Adipocyte (in vitro differentiated cells): ENCODE measurements around the gene ARFIP1.

Experiments used
- DNase-seq: peaks from one replicate; pipeline ENCODE4 v3.0.0-alpha.2; 2015; ENCODE audit warnings: low read depth
- H3K27me3 ChIP-seq: replicated peaks from 2 replicates; pipeline ENCODE4 v1.7.0; 2013; ENCODE audit warnings: mild to moderate bottlenecking, low read length, moderate library complexity; ENCODE audit not compliant: control insufficient read depth, insufficient read depth
- H3K36me3 ChIP-seq: 2 replicates; pipeline ENCODE4 v1.7.0; 2013; ENCODE audit warnings: low read length, mild to moderate bottlenecking, moderate library complexity; ENCODE audit not compliant: control insufficient read depth, insufficient read depth, severe bottlenecking
- H3K4me1 ChIP-seq: 2 replicates; pipeline ENCODE4 v1.7.0; 2013; ENCODE audit warnings: mild to moderate bottlenecking, low read length, moderate library complexity; ENCODE audit not compliant: control insufficient read depth, insufficient read depth
- H3K4me3 ChIP-seq: 2 replicates; pipeline ENCODE4 v1.7.0; 2013; ENCODE audit warnings: mild to moderate bottlenecking, low read length, moderate library complexity
- H3K9ac ChIP-seq: 2 replicates; pipeline ENCODE4 v1.7.0; 2013; ENCODE audit warnings: mild to moderate bottlenecking, low read length, moderate library complexity
- H3K9me3 ChIP-seq: 2 replicates; pipeline ENCODE4 v1.7.0; 2013; ENCODE audit warnings: mild to moderate bottlenecking, low read length, moderate library complexity; ENCODE audit not compliant: control insufficient read depth

Gene ARFIP1

GRCh38 chr4:152771741-152772533 lies 7.8 kb upstream of the ARFIP1 start:
- Histone ChIP-seq H3K36me3 (no peaks in the 10 kb centered on the region), H3K4me1 (no peaks in the 10 kb centered on the region), H3K9ac (no peak overlapping the region), H3K9me3 (no peaks in the 10 kb centered on the region), H3K27me3 (no peaks in the 10 kb centered on the region), H3K4me3 (no peak overlapping the region)
- no peak for DNase-seq

- Histone ChIP-seq H3K9ac (no peak overlapping the region), H3K9me3 (no peaks in the 10 kb centered on the region), H3K4me3 (no peak overlapping the region), H3K36me3 (no peaks in the 10 kb centered on the region), H3K4me1 (no peaks in the 10 kb centered on the region), H3K27me3 (no peaks in the 10 kb centered on the region)
- DNase-seq = no peak
Measured at GRCh38 chr4:152773339-152773738, 6.4 kb upstream of the ARFIP1 start.

DNA sequence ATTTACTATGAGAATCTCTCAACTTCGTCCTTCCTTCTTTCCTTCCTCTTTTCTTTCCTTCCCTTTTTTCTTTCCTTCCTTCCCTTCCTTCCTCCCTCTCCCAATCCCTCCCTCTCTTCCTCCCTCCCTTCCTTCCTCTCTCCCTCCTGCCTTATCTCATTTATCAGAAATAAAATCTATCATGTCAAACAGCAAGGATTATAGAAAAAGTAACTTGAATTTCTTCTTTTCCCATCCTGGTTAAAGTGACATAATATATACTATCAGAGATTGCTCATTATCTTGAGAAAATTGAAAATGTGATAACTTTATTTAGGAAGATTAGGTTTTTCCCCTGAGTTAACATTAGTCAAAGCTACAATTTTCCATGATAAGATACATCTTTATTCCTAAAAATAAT lies 5.8 kb upstream of the ARFIP1 start:
- Histone ChIP-seq H3K4me3 (no peak overlapping the region), H3K27me3 (no peaks in the 10 kb centered on the region), H3K36me3 (no peaks in the 10 kb centered on the region), H3K9ac (no peak overlapping the region), H3K9me3 (no peaks in the 10 kb centered on the region), H3K4me1 (no peaks in the 10 kb centered on the region)
- no peak for DNase-seq

- H3K36me3 ChIP-seq = no peaks in the 10 kb centered on the region
- peaks cover 7% of the 10 kb centered on the region for H3K4me1 ChIP-seq
- no peaks in the 10 kb centered on the region for H3K27me3 ChIP-seq
- no peaks in the 10 kb centered on the region for H3K9me3 ChIP-seq
- peak; percentile 23 for DNase-seq
- H3K9ac ChIP-seq = no peak overlapping the region
- no peak overlapping the region for H3K4me3 ChIP-seq
Measured at GRCh38 chr4:152776352-152776751, 3.4 kb upstream of the ARFIP1 start.

DNA sequence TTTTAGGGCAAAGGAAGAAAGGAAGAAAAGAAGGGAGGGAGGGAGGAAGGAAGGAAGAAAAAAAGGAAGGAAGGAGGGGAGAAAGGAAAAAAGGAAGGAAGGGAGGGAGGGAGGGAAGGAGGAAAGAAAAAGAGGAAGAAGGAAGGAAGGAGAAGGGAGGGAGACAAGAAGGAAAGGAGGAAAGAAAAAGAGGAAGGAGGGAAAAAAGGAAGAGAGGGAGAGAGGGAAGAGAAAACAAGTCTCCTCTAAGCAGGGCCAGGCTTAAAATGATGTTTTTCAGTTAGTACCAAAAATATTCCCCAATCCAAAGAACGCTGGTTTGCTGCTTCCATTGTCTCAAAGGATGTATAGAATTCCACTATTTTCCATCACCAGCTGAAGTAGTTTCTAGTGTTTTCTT lies 2.3 kb upstream of the ARFIP1 start:
- Histone ChIP-seq H3K9me3 (no peaks in the 10 kb centered on the region), H3K27me3 (no peaks in the 10 kb centered on the region), H3K4me1 (peaks cover 19% of the 10 kb centered on the region), H3K36me3 (no peaks in the 10 kb centered on the region), H3K9ac (no peak overlapping the region), H3K4me3 (no peak overlapping the region)
- no peak for DNase-seq

DNA sequence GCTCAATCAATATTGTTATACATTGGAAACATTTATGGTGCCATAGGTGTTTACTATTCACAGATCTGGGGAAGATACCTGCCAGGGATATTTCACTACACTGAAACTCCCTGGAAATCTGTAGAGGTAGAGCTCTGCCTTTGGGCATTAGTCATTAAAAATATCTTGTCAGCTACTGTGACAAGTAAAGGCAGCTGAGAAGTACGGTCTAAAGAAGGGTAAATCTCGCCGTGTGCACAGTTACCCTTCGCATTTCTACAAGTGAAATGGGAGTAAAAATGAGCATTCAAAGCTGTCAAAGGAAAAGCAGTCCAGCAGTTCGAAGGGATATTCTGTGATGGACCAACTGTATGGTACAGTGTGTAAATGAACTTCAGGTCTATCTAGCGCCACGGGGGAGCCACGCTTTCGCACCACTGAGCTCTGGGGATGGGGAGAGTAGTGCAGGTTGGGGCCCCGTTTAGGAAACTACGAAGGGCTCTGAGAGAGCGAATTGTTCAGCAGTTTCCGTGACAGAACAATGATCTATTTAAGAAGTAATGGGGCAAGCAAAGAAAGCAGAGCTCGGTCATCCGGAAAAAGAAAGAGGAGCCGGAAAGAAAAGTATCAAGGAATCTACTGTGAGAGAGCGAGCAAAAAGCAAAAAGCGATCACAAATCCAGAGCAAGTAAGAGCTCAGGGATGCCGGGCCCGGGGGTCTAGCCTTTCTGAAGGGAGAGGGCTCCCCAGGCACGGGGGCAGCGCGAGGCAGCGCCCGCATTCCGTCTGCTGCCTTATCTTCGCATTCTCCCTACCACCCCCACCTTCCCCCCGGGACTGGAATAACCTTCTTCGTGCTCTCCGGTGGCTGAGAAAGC lies 870 bp upstream of the ARFIP1 start:
- no peaks in the 10 kb centered on the region for H3K36me3 ChIP-seq
- peaks cover 21% of the 10 kb centered on the region for H3K4me1 ChIP-seq
- H3K4me3 ChIP-seq = peak overlapping the region; percentile 98
- no peaks in the 10 kb centered on the region for H3K27me3 ChIP-seq
- peak overlapping the region; percentile 86 for H3K9ac ChIP-seq
- DNase-seq = peak; percentile 64
- H3K9me3 ChIP-seq = no peaks in the 10 kb centered on the region

GRCh38 chr4:152780267-152780778 lies 569 bp downstream of the ARFIP1 start:
- peak; percentile 59 for DNase-seq

DNA sequence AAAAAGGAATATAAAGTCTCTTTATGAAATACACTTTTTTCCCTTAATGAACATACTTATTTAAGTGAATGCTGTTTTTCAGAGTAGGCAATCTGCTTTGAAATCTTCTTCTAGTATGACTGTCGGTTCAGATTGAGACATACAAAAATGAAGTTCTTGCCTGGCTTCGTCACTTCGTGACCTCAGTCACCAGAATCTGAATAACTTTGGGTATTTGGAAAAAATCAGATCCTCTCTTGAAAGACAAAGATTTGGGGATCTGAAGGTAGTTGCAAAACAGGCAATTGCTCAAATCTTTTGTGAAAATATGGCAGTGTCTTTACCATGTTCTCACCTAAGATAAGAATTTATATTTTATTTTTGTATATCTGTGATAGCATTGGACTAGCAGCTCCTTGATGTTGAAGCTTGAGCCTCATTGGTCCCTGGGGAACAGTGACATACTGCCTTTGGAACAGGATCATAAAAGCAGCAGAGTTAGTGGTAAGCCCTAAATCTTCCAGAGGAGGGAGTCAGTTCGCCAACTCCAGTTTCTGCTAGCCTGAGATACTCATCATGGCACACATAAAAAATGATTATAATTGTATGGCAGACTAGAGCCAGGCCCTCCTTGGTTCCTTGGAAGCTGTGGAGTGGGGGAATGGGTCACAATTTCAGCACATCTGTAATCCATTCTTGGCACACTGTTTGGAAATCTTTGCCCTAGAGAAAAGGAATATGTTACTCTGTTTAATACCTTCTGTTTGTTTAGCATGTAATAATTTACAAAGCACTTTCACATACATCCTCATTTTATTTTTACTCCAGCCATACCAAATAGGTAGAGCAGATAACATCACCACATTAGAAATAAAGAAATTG lies 5.0 kb downstream of the ARFIP1 start:
- H3K36me3 ChIP-seq = no peaks in the 10 kb centered on the region
- peaks cover 49% of the 10 kb centered on the region for H3K4me1 ChIP-seq
- H3K4me3 ChIP-seq = peak overlapping the region; percentile 33
- no peaks in the 10 kb centered on the region for H3K9me3 ChIP-seq
- no peaks in the 10 kb centered on the region for H3K27me3 ChIP-seq
- H3K9ac ChIP-seq = peak overlapping the region; percentile 19
- peak; percentile 77 for DNase-seq

More at GRCh38 chr4:152780267-152780778, 569 bp downstream of the ARFIP1 start:
- H3K4me3 ChIP-seq = peak overlapping the region; percentile 98
- H3K4me1 ChIP-seq = peaks cover 35% of the 10 kb centered on the region
- no peaks in the 10 kb centered on the region for H3K27me3 ChIP-seq
- H3K9me3 ChIP-seq = no peaks in the 10 kb centered on the region
- H3K36me3 ChIP-seq = no peaks in the 10 kb centered on the region
- peak overlapping the region; percentile 92 for H3K9ac ChIP-seq

DNA sequence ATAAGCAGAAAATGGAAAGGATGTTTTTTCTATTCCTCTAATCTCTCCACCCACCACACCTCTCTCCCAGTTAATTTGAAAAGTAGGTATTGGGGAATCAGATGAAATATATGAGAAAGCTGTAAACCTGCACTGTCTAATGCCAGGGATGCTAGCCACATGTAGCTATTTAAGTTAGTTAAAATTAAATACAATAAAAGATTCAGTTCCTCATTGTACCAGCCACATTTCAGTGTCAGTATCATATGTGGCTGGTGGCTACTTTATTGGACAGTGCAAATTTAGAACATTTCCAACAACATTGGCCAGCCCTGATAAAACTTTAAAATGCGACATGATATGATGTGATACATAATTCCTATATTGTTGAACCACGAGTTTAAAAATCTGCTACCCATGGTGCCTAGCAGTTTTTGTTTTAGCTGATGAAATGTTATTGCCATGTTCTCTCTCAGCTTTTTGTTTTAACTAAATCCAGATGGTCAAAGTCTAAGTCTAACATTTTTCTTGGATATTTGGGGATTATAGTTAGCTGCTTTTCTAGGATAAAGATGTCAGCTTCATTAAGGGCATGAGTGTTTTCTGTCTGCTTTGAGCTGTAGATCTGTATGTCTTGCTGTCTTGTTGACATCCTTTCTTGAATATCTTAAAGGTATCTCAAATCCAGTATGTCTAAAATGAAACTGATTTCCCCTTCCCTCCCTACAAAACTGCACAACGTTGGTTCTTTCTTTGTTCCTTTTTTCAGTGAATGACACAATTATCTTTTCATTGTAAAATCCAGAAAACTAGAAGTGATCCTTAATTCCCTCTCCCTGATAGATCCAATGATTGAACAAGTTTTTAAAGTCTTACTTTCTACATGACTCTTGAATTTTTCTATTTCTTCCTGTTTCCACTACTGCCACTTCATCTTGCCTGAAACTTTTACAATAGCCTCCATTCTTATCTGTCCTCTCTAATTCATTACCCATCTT lies 6.2 kb downstream of the ARFIP1 start:
- Histone ChIP-seq H3K27me3 (no peaks in the 10 kb centered on the region), H3K9ac (peak overlapping the region; percentile 13), H3K9me3 (no peaks in the 10 kb centered on the region), H3K4me3 (peak overlapping the region; percentile 62), H3K4me1 (peaks cover 46% of the 10 kb centered on the region), H3K36me3 (no peaks in the 10 kb centered on the region)
- DNase-seq = peak; percentile 82

GRCh38 chr4:152786627-152787026 lies 6.9 kb downstream of the ARFIP1 start:
- Histone ChIP-seq H3K9me3 (no peaks in the 10 kb centered on the region), H3K36me3 (no peaks in the 10 kb centered on the region), H3K4me1 (peaks cover 39% of the 10 kb centered on the region), H3K4me3 (peak overlapping the region; percentile 62), H3K27me3 (no peaks in the 10 kb centered on the region), H3K9ac (peak overlapping the region; percentile 13)
- peak; percentile 11 for DNase-seq
